KMS-11 (cell line): ENCODE measurements around the gene RAP1GAP2.

ENCODE experiments used
- H2AFZ ChIP-seq: fragments of 200-600 bp; sonication (generic); 2 replicates; pipeline ENCODE4 v1.6.1; 2016; ENCODE audit warnings: antibody characterized with exemption, mixed run types, low read depth
- H3K27ac ChIP-seq: fragments of 200-600 bp; sonication (generic); 2 replicates; pipeline ENCODE4 v1.6.1; 2016; ENCODE audit warnings: mild to moderate bottlenecking, mixed run types
- H3K27me3 ChIP-seq: fragments of 200-600 bp; sonication (generic); 2 replicates; pipeline ENCODE4 v1.6.1; 2017; ENCODE audit warnings: mild to moderate bottlenecking, low read depth, mixed run types, moderate library complexity; ENCODE audit not compliant: insufficient read depth
- H3K36me3 ChIP-seq: fragments of 200-600 bp; sonication (generic); 2 replicates; pipeline ENCODE4 v1.6.1; 2017; ENCODE audit warnings: mild to moderate bottlenecking, mixed run types; ENCODE audit not compliant: insufficient read depth
- H3K4me1 ChIP-seq: fragments of 200-600 bp; sonication (generic); 2 replicates; pipeline ENCODE4 v1.6.1; 2016; ENCODE audit warnings: mild to moderate bottlenecking, low read depth, mixed run types; ENCODE audit not compliant: poor library complexity, severe bottlenecking
- H3K4me2 ChIP-seq: fragments of 200-600 bp; sonication (generic); 2 replicates; pipeline ENCODE4 v1.7.0; 2016; ENCODE audit warnings: mild to moderate bottlenecking, mixed run types
- H3K4me3 ChIP-seq: fragments of 200-600 bp; sonication (generic); IDR thresholded peaks from 2 replicates; pipeline ENCODE4 v1.6.1; 2017; ENCODE audit warnings: low read depth, low read length, mixed read lengths; ENCODE audit not compliant: insufficient read depth
- H3K79me2 ChIP-seq: fragments of 200-600 bp; sonication (generic); 2 replicates; pipeline ENCODE4 v1.6.1; 2016; ENCODE audit warnings: low read depth, mixed run types; ENCODE audit not compliant: insufficient read depth
- H3K9ac ChIP-seq: fragments of 200-600 bp; sonication (generic); 2 replicates; pipeline ENCODE4 v1.6.1; 2016; ENCODE audit warnings: mild to moderate bottlenecking, mixed run types
- H4K20me1 ChIP-seq: fragments of 200-600 bp; sonication (generic); 2 replicates; pipeline ENCODE4 v1.6.1; 2016; ENCODE audit warnings: mild to moderate bottlenecking, mixed run types; ENCODE audit not compliant: insufficient read depth
- CTCF ChIP-seq: fragments of 200-600 bp; sonication (generic); conservative IDR thresholded peaks from 2 replicates; pipeline ENCODE4 v1.6.1; 2017; ENCODE audit warnings: low read depth, mild to moderate bottlenecking, antibody characterized with exemption, low read length, moderate library complexity, mixed read lengths

Gene RAP1GAP2

GRCh38 chr17:2819921-2820501, 23.8 kb downstream of the RAP1GAP2 start:
- Histone ChIP-seq H3K4me2 (no peak overlapping the region), H3K9ac (no peak overlapping the region), H3K79me2 (no peaks in the 10 kb centered on the region), H3K27me3 (peaks cover 6% of the 10 kb centered on the region; the same call in 1 of the 2 replicates), H2AFZ (no peak overlapping the region), H4K20me1 (no peaks in the 10 kb centered on the region), H3K4me3 (no peak overlapping the region), H3K27ac (no peak overlapping the region), H3K36me3 (no peaks in the 10 kb centered on the region), H3K4me1 (peaks cover 13% of the 10 kb centered on the region)
- no peak for TF ChIP-seq CTCF

- Histone ChIP-seq H3K4me1 (no peaks in the 10 kb centered on the region), H3K9ac (no peak overlapping the region), H2AFZ (no peak overlapping the region), H3K4me2 (no peak overlapping the region), H3K27ac (no peak overlapping the region), H3K4me3 (no peak overlapping the region), H3K27me3 (peaks cover 11% of the 10 kb centered on the region; the same call in 1 of the 2 replicates), H3K36me3 (no peaks in the 10 kb centered on the region), H4K20me1 (no peaks in the 10 kb centered on the region), H3K79me2 (no peaks in the 10 kb centered on the region)
- TF ChIP-seq CTCF, result no peak
Observed at GRCh38 chr17:2821868-2822267, 25.6 kb downstream of the RAP1GAP2 start.

GRCh38 chr17:2822358-2822757, 26.1 kb downstream of the RAP1GAP2 start:
- Histone ChIP-seq H2AFZ (no peak overlapping the region), H3K27me3 (peaks cover 11% of the 10 kb centered on the region; the same call in 1 of the 2 replicates), H3K4me3 (no peak overlapping the region), H3K4me2 (no peak overlapping the region), H3K36me3 (no peaks in the 10 kb centered on the region), H3K4me1 (no peaks in the 10 kb centered on the region), H3K79me2 (no peaks in the 10 kb centered on the region), H3K27ac (no peak overlapping the region), H3K9ac (no peak overlapping the region), H4K20me1 (no peaks in the 10 kb centered on the region)
- no peak for TF ChIP-seq CTCF

- no peaks in the 10 kb centered on the region for H3K79me2 ChIP-seq
- no peak overlapping the region for H3K27ac ChIP-seq
- no peaks in the 10 kb centered on the region for H3K4me1 ChIP-seq
- H3K4me2 ChIP-seq, result no peak overlapping the region
- no peak overlapping the region for H3K9ac ChIP-seq
- no peaks in the 10 kb centered on the region for H3K36me3 ChIP-seq
- no peaks in the 10 kb centered on the region for H4K20me1 ChIP-seq
- H3K27me3 ChIP-seq, result peaks cover 6% of the 10 kb centered on the region; the same call in 1 of the 2 replicates
- TF ChIP-seq CTCF, result no peak
- H3K4me3 ChIP-seq, result no peak overlapping the region
- no peak overlapping the region for H2AFZ ChIP-seq
Observed at GRCh38 chr17:2825253-2825970, 29.2 kb downstream of the RAP1GAP2 start.
